ENCODE measurements around the gene POPDC2. TPM values are rescaled to one million over a fixed set of nuclear protein-coding genes. Genes with fewer than 3 reads are reported as not detected.

Gene POPDC2
- total RNA-seq, 3 donors from 2014 or later = 0.84 to 2.3 (median 2.0) TPM

DNA sequence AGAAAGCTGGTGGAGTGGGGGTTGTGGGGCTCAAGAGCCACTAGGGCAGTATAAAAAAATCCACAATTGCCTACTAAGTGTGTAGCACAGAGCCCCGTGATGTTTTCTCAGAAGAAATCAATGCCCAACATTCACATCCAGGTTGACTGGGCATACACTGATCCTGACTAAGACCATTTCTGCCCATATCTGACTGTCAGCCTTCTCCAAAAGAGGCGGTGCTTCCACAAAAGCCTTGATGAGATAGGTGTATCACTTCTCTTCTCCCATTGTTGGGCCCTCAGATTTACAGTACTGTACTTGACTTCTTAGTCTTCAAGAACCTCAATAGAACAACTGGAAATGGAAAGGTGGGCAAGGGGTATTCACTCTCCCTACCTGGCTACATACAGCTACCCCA, 1.4 kb downstream of the POPDC2 start:
- ATAC-seq = no peak

DNA sequence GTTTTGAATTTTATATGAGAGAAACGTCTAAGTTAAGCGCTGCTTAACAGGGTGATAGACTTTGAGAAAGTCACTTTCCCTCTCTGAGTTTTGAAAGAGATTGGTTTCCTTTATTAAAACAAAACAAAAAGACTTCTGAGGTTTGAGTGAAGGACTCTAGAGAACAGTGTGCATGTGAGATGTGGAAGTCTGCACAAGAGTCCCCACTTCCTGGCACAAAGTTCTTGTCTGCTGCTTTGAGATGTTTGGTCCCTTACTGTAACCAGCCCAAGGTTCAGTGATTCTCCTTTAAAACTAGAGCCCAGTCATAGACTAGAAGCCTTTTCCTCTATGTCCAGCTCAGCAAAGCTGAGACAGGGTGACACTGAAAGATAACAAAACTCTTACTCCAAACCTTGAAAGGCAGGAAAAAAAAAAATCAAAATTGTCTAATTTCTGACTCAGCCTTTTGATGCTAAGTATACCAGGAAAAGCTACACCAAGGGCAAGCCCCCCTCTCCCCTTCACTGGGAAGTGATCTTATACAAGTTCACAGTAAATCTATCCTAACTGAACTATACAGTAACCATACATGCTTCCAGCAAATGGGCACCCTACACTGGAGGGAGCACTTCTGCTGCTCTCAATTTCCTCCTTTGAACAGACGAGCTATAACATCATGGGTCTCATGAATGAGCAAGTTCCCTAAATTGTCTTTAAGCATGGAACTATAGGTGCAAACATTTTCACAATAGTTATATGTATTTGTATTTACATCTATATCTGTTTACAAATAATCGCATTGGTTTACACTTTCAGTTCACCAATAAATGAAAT, 2.3 kb downstream of the POPDC2 start:
- no peak overlapping the region for H3K4me3 Mint-ChIP-seq
- H3K36me3 Mint-ChIP-seq (ENCODE audit: insufficient read depth) = peaks cover 12% of the 10 kb centered on the region
- H3K9me3 Mint-ChIP-seq = no peaks in the 10 kb centered on the region
- ATAC-seq (no peak), DNase-seq (no peak)
- no peaks in the 10 kb centered on the region for H3K27me3 Mint-ChIP-seq (ENCODE audit: low read depth)
- peaks cover 4% of the 10 kb centered on the region for H3K4me1 Mint-ChIP-seq (ENCODE audit: low read depth)

More for the DNA sequence above, 1.4 kb downstream of the POPDC2 start:
- Mint-ChIP-seq H3K36me3 (ENCODE audit: insufficient read depth) (peaks cover 9% of the 10 kb centered on the region), H3K27me3 (ENCODE audit: low read depth) (no peaks in the 10 kb centered on the region), H3K4me3 (no peak overlapping the region), H3K4me1 (ENCODE audit: low read depth) (peaks cover 4% of the 10 kb centered on the region), H3K9me3 (no peaks in the 10 kb centered on the region)
- no peak for DNase-seq

DNA sequence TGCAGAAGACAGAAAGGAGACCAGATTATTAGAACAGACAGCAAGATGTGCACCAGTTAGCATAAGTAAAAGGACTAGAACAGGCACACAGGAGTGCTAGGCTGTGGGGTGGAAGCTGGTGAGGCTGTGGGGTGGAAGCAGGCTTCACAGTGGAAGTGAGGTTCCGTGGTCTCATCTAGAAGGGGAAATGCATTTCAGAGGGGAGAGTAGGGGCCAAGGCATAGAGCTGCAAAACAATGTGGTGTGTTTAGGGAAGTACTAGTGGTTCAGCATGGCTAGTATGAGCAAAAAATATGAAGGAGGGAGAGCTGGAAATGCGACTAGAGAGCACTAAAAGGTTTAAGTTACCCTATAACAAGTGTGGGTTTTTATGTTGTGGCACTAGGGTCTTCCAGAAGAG, 6.5 kb downstream of the POPDC2 start:
- Mint-ChIP-seq H3K27me3 (ENCODE audit: low read depth) (no peaks in the 10 kb centered on the region), H3K9me3 (no peaks in the 10 kb centered on the region), H3K4me3 (no peak overlapping the region), H3K4me1 (ENCODE audit: low read depth) (peaks cover 2% of the 10 kb centered on the region), H3K36me3 (ENCODE audit: insufficient read depth) (peaks cover 22% of the 10 kb centered on the region)
- DNase-seq (no peak), ATAC-seq (no peak)

DNA sequence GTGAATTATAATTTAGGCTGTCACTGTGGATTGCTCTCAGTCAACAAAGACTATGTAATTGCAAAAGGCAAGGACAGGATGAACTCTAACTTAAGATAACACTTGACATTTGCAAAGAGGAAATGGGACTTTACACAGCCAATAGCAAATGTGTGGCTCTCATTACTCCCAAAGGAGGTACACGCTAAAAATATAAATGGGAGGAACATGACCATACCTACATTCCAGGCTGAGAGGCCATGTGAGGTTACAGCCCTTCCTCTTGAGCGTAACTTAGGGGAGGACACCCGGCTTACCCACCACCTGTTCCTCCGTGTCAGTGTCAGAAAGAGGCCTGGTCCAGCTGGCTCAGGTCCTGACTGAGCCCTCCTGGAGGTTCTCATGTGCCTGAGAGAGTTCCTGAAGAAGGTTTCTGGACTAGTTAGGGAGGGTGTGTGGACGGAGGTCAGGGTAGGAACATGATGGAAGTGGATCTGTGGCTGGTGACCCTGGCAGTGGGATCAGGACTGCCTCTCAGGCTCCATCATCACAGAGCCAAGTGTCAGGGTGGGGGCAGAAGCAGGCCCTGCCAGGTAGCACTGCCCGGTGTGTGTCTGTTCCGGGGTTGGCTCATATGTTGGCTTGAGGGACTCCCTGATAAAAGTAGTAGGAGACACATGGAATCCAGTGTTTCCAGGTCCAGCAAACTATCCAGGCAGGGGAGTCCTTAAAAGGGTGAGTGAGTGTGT, 7.9 kb downstream of the POPDC2 start:
- Mint-ChIP-seq H3K36me3 (ENCODE audit: insufficient read depth) (peaks cover 29% of the 10 kb centered on the region), H3K4me3 (no peak overlapping the region), H3K9me3 (no peaks in the 10 kb centered on the region), H3K4me1 (ENCODE audit: low read depth) (no peaks in the 10 kb centered on the region), H3K27me3 (ENCODE audit: low read depth) (no peaks in the 10 kb centered on the region)
- DNase-seq (no peak), ATAC-seq (no peak)

- no peak for DNase-seq
- Mint-ChIP-seq H3K9me3 (no peaks in the 10 kb centered on the region), H3K4me3 (no peak overlapping the region), H3K27me3 (ENCODE audit: low read depth) (no peaks in the 10 kb centered on the region), H3K4me1 (ENCODE audit: low read depth) (no peaks in the 10 kb centered on the region), H3K36me3 (ENCODE audit: insufficient read depth) (peaks cover 42% of the 10 kb centered on the region)
- no peak for ATAC-seq
Measured at GRCh38 chr3:119649761-119650160, 10.6 kb downstream of the POPDC2 start.

- Mint-ChIP-seq H3K27me3 (ENCODE audit: low read depth) (no peaks in the 10 kb centered on the region), H3K9me3 (no peaks in the 10 kb centered on the region), H3K4me1 (ENCODE audit: low read depth) (peaks cover 9% of the 10 kb centered on the region), H3K36me3 (ENCODE audit: insufficient read depth) (peaks cover 37% of the 10 kb centered on the region), H3K4me3 (no peak overlapping the region)
- DNase-seq = no peak
- ATAC-seq = no peak
Measured at GRCh38 chr3:119647843-119648575, 12.4 kb downstream of the POPDC2 start.

GRCh38 chr3:119647171-119647570, 13.2 kb downstream of the POPDC2 start:
- no peak for ATAC-seq
- peaks cover 35% of the 10 kb centered on the region for H3K36me3 Mint-ChIP-seq (ENCODE audit: insufficient read depth)
- H3K4me3 Mint-ChIP-seq = no peak overlapping the region

DNA sequence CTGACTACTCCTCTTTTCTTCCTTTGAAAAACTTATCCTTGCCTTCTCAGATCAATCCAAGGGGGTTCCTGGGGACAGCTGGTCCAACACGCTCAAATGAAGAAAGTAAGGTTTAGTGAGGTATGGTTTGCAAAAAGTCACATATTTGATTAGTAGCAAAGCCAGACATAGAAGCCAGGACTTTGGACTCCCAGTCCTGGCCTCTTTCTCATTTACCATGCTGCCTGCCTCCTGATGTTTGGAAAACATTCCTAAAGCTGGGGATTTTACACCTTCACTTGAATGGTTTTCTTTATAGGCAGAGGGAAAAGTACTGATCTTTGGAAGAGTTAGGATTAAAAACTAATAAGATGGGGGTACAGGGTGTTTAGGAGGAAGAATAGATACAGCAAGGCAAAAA, 14.6 kb downstream of the POPDC2 start:
- DNase-seq (no peak), ATAC-seq (no peak)
- Mint-ChIP-seq H3K27me3 (ENCODE audit: low read depth) (no peaks in the 10 kb centered on the region), H3K9me3 (no peaks in the 10 kb centered on the region), H3K4me3 (no peak overlapping the region), H3K4me1 (ENCODE audit: low read depth) (peaks cover 16% of the 10 kb centered on the region), H3K36me3 (ENCODE audit: insufficient read depth) (peaks cover 40% of the 10 kb centered on the region)

More at GRCh38 chr3:119647171-119647570, 13.2 kb downstream of the POPDC2 start:
- H3K9me3 Mint-ChIP-seq = no peaks in the 10 kb centered on the region
- no peaks in the 10 kb centered on the region for H3K27me3 Mint-ChIP-seq (ENCODE audit: low read depth)
- H3K4me1 Mint-ChIP-seq (ENCODE audit: low read depth) = peaks cover 16% of the 10 kb centered on the region
- no peak for DNase-seq

DNA sequence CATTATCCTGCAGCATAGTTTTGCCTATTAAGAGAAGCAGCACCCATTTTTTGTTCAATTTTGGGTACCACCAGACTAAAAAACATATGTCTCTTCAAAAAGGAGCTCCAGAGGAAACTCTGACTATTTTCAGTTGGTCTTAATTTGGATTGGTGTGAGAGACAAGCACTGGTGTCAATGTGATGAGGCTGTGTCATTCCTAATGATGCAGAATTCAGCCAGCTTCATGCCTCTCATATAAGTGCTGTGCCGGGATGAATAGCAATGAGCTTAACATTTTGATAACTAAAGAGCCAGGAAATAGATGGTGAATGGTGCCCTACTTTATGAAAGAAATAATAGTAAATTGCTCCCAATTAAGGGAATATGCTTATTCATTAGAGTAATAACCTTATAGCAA, 15.9 kb downstream of the POPDC2 start:
- no peak for DNase-seq
- no peaks in the 10 kb centered on the region for H3K27me3 Mint-ChIP-seq (ENCODE audit: low read depth)
- H3K36me3 Mint-ChIP-seq (ENCODE audit: insufficient read depth) = peaks cover 43% of the 10 kb centered on the region
- no peak overlapping the region for H3K4me3 Mint-ChIP-seq
- peaks cover 25% of the 10 kb centered on the region for H3K4me1 Mint-ChIP-seq (ENCODE audit: low read depth)
- peaks cover 4% of the 10 kb centered on the region for H3K9me3 Mint-ChIP-seq
- no peak for ATAC-seq

DNA sequence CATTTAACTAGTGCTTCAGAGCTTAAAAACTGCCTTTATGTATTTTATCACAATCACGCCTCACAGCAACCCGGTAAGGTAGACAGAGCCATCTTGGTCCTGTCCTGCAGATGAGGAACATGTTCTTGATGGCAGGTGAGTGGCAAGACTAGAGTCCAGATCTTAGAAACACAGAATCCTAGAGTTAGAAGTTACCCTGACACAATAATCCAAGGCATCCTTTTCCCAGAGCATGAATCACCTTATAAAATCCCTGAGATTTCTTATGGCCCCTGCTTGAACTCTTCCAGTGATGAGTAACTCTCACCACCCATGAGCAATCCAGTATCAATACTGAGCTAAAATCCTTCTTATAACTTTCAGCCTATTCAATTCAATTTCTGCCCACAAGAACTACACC, 16.9 kb downstream of the POPDC2 start:
- ATAC-seq (no peak), DNase-seq (no peak)
- H3K9me3 Mint-ChIP-seq = peaks cover 5% of the 10 kb centered on the region
- H3K4me1 Mint-ChIP-seq (ENCODE audit: low read depth) = peaks cover 34% of the 10 kb centered on the region
- no peak overlapping the region for H3K4me3 Mint-ChIP-seq
- no peaks in the 10 kb centered on the region for H3K27me3 Mint-ChIP-seq (ENCODE audit: low read depth)
- peaks cover 40% of the 10 kb centered on the region for H3K36me3 Mint-ChIP-seq (ENCODE audit: insufficient read depth)

- Mint-ChIP-seq H3K27me3 (ENCODE audit: low read depth) (no peaks in the 10 kb centered on the region), H3K4me3 (no peak overlapping the region), H3K36me3 (ENCODE audit: insufficient read depth) (peaks cover 35% of the 10 kb centered on the region), H3K9me3 (peaks cover 5% of the 10 kb centered on the region), H3K4me1 (ENCODE audit: low read depth) (peaks cover 40% of the 10 kb centered on the region)
- no peak for DNase-seq
- no peak for ATAC-seq
Measured at GRCh38 chr3:119642746-119643473, 17.5 kb downstream of the POPDC2 start.

GRCh38 chr3:119641416-119641815, 19.0 kb downstream of the POPDC2 start:
- Mint-ChIP-seq H3K27me3 (ENCODE audit: low read depth) (no peaks in the 10 kb centered on the region), H3K4me1 (ENCODE audit: low read depth) (peaks cover 48% of the 10 kb centered on the region), H3K4me3 (no peak overlapping the region), H3K9me3 (peaks cover 5% of the 10 kb centered on the region), H3K36me3 (ENCODE audit: insufficient read depth) (peaks cover 22% of the 10 kb centered on the region)
- ATAC-seq (no peak), DNase-seq (no peak)

DNA sequence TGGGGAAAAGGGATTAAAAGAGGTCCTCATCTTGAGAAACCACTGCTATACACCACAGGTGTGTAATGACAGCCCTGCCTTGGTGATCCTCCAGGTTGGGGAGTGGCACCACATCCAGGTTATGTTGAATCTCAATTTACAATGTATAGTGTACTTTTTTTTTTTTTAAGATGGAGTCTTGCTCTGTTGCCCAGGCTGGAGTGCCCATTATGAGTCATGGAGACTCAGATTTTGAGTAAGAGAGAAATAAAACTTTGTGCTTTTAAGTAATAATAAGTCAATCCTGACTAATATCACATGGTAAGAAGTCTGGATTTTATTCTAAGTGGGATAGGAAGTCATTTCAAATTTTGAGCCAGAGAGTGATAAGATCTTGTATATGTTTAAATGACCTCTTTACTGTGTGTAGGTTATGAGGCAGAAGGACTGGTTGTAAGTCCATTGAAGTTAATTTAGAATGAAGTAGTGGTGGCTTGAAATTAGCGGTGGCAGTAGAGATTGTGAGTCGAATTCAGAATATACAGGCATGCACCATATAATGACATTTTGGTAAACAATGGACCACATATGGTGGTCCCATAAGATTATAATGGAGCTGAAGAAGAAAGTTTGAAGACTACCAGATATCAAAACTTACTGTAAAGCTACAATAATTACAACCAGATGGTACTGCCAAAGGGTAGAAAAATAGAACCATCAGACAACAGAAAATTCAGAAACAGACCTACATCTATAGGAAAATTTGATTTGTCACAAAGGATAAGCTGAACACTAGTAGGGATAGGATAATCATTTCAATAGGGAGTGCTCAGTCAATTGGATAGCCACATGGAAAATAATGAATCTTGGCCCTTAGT, 20.7 kb downstream of the POPDC2 start:
- Mint-ChIP-seq H3K27me3 (ENCODE audit: low read depth) (no peaks in the 10 kb centered on the region), H3K9me3 (peaks cover 5% of the 10 kb centered on the region), H3K4me1 (ENCODE audit: low read depth) (peaks cover 48% of the 10 kb centered on the region), H3K4me3 (peak overlapping the region; percentile 16), H3K36me3 (ENCODE audit: insufficient read depth) (peaks cover 14% of the 10 kb centered on the region)
- peak; percentile 19 to 32 for ATAC-seq
- no peak for DNase-seq
